Measurements from ENCODE around the gene SH3PXD2B.
"Not testable (repeated sequence)": the region's sequence is repeated elsewhere in the genome, so short reads cannot be mapped to it uniquely, and the experiment has no call there.

SH3PXD2B gene

DNA sequence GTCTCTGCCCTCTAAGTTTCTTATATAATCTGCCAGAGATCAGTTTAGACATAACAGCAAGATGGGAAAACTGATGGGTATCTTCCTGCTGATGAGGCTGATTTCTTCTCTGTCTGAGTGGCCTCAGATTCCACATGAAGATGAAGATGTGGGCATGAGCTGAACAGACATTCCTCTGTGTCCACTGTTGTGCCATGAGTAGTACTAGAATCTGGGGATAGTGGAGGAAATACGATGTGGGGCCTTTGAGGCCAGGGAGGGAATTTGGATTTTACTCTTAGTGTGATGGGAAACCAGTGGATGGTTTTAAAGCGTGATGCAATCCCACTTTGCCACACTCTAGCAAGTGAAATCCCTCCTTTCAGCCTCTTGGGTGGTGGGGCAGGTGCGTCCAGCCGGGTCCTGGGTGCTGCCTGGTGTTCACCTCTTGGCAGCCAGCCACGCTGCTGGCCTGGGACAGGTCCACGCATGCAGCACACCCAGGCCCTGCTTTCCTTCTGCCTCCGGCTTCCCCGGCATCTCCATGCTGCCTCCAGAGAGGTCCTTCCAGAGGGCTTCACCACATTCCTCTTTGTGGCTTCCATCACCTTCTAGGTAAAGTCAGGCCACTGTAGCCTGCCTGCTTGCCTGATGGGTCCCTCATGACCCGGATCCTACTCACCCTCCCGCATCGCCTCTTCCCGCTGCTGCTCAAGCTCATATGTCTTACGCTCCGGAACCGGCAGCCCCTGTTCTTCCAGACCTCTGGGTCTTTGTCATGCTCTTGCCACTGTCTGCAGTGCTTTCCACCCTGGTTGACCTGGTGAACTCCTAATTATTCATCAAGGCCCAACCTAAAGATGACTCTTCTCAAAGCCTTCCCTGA, 28.1 kb upstream of the SH3PXD2B start:
- no peak overlapping the region for H3K27ac ChIP-seq (ENCODE audit: low read depth, low read length)
- H3K4me3 ChIP-seq (ENCODE audit: low read length), result no peak overlapping the region
- WGBS, result 94% methylated on average over 15 of the region's 15 CpGs
- H3K36me3 ChIP-seq (ENCODE audit: insufficient read depth, low read length), result no peaks in the 10 kb centered on the region
- no peaks in the 10 kb centered on the region for H3K9me3 ChIP-seq (ENCODE audit: insufficient read depth, low read depth, low read length)
- H3K9ac ChIP-seq (ENCODE audit: low read depth, low read length), result no peak overlapping the region
- H3K27me3 ChIP-seq (ENCODE audit: insufficient read depth, low read length), result no peaks in the 10 kb centered on the region
- H3K4me1 ChIP-seq (ENCODE audit: insufficient read depth, low read length), result no peaks in the 10 kb centered on the region

DNA sequence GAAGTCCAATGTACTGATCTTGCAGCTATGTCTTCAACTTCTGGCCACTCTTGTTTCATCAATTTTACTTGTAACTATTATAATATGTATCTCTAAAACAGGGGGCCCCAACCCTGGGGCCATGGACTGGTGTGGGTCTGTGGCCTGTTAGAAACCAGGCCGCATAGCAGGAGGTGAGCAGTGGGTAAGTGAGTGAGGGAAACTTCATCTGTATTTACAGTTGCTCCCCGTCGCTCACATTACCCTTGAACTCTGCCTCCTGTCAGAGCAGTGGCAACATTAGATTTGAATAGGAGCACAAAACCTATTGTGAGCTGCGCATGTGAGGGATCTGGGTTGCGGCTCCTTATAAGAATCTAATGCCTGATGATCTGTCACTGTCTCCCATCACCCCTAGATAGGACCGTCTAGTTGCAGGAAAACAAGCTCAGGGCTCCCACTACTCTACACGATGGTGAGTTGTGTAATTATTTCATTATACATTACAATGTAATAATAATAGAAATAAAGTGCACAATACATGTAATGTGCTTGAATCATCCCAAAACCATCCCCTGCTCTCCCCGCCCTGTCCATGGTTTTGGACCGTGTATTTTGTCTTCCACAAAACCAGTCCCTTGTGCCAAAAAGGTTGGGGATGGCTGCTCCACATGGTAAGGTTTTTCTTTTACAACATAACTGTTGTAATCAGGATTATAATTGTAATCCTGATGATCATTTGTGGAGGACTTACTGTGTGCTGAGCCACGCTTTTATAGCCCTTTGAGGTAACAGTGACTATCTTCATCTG, 26.9 kb upstream of the SH3PXD2B start:
- Histone ChIP-seq H3K4me3 (ENCODE audit: low read length) (no peak overlapping the region), H3K27ac (ENCODE audit: low read depth, low read length) (no peak overlapping the region), H3K4me1 (ENCODE audit: insufficient read depth, low read length) (no peaks in the 10 kb centered on the region), H3K36me3 (ENCODE audit: insufficient read depth, low read length) (no peaks in the 10 kb centered on the region), H3K9ac (ENCODE audit: low read depth, low read length) (no peak overlapping the region), H3K9me3 (ENCODE audit: insufficient read depth, low read depth, low read length) (no peaks in the 10 kb centered on the region), H3K27me3 (ENCODE audit: insufficient read depth, low read length) (no peaks in the 10 kb centered on the region)
- 89% methylated on average over 8 of the region's 10 CpGs for WGBS

DNA sequence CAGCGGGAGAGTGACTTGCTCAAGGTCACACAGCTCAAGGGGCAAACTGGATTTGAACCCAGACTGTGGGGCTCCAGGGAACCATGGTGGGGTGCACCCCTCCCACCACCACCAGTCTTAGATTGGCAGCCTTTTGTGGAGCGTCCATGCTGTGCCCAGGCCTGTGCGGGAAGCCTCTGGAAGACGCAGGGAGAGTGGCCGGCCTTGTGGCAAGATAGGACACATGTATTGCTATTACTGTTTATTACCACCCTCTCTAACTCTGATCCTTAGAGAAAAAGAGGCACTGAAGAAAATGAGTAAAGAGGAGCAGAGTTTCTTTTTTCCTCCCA, 25.4 kb upstream of the SH3PXD2B start:
- H3K4me3 ChIP-seq (ENCODE audit: low read length), result no peak overlapping the region
- no peaks in the 10 kb centered on the region for H3K36me3 ChIP-seq (ENCODE audit: insufficient read depth, low read length)
- no peaks in the 10 kb centered on the region for H3K4me1 ChIP-seq (ENCODE audit: insufficient read depth, low read length)
- 97% methylated on average over 5 of the region's 5 CpGs for WGBS
- no peaks in the 10 kb centered on the region for H3K27me3 ChIP-seq (ENCODE audit: insufficient read depth, low read length)
- no peak overlapping the region for H3K27ac ChIP-seq (ENCODE audit: low read depth, low read length)
- H3K9me3 ChIP-seq (ENCODE audit: insufficient read depth, low read depth, low read length), result no peaks in the 10 kb centered on the region
- no peak overlapping the region for H3K9ac ChIP-seq (ENCODE audit: low read depth, low read length)

DNA sequence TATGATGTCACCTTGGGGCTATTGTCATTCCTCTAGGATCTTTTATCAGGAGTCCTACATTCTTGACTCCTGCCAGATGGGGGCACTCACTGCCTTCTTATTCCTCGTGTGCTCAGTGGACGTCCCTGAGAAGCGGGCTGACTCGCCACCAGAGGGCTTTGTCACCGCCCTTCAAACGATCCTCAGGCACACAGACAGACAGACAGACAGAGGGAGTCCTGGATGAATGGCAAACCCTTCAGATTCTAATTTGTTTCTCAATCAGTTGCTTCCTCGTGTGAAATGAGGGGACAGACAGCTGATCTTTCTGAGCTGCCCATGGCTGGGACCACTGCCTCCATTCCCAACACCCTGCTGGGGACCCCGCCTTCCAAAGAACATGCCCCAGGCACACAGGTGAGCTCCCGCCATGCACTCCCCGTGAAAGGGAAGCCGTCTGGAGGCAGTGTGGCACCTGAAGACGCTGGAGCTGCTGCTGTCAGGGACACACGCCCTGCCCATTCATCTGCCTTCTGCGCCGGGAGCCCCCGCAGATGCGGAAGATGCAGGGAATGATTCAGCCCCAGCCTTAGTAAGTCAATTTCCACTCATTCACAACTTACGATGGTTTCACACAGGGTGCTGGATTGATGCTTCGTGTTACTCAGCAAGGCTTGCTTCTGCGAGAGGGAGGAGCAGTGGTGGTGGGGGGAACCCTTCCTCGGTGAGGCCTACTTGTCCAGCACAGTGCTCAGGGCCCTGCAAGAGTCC, 24.9 kb upstream of the SH3PXD2B start:
- no peaks in the 10 kb centered on the region for H3K36me3 ChIP-seq (ENCODE audit: insufficient read depth, low read length)
- H3K9ac ChIP-seq (ENCODE audit: low read depth, low read length), result no peak overlapping the region
- WGBS, result 41% methylated on average over 21 of the region's 21 CpGs
- H3K9me3 ChIP-seq (ENCODE audit: insufficient read depth, low read depth, low read length), result no peaks in the 10 kb centered on the region
- H3K4me3 ChIP-seq (ENCODE audit: low read length), result no peak overlapping the region
- H3K4me1 ChIP-seq (ENCODE audit: insufficient read depth, low read length), result no peaks in the 10 kb centered on the region
- H3K27ac ChIP-seq (ENCODE audit: low read depth, low read length), result no peak overlapping the region
- no peaks in the 10 kb centered on the region for H3K27me3 ChIP-seq (ENCODE audit: insufficient read depth, low read length)

DNA sequence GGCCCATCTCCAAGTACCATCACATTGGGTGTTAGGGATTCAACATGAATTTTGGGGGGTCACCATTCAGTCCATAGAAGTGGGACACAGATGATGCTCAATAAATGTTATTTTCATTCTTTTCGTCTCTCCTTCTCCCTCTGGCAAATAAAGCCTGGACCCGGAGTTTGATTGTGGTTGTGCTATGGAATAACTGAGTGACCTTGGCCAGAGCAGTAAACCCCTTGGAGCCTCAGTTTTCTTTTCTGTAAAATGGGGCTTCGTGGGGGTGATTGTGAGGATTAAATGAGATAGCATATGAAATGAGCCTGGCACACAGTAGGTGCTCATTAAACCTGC, 24.3 kb upstream of the SH3PXD2B start:
- not testable (repeated sequence) for H3K27ac ChIP-seq (ENCODE audit: low read depth, low read length); H3K4me3 ChIP-seq (ENCODE audit: low read length); H3K9me3 ChIP-seq (ENCODE audit: insufficient read depth, low read depth, low read length); H3K9ac ChIP-seq (ENCODE audit: low read depth, low read length); H3K36me3 ChIP-seq (ENCODE audit: insufficient read depth, low read length); H3K27me3 ChIP-seq (ENCODE audit: insufficient read depth, low read length); H3K4me1 ChIP-seq (ENCODE audit: insufficient read depth, low read length)
- WGBS, result 100% methylated on average over 1 of the region's 3 CpGs

DNA sequence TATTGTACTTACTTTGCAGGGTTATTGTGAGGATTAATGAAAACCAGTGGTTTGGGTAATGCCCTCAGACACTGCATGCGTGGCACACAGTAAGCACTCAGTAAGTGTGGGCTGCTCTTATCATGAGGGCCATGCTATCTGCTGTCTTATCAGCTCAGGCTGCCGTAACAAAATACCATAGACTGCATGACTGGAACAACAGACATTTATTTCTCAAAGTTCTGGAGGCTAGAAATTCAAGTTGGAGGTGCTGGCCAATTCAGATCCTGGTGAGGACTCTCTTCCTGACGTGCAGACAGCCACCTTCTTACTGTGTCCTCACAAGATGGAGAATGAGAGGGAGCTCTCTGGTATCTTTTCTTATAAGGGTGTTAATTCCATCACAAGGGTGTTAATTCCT, 23.9 kb upstream of the SH3PXD2B start:
- 81% methylated on average over 3 of the region's 3 CpGs for WGBS
- H3K4me3 ChIP-seq (ENCODE audit: low read length), result no peak overlapping the region

DNA sequence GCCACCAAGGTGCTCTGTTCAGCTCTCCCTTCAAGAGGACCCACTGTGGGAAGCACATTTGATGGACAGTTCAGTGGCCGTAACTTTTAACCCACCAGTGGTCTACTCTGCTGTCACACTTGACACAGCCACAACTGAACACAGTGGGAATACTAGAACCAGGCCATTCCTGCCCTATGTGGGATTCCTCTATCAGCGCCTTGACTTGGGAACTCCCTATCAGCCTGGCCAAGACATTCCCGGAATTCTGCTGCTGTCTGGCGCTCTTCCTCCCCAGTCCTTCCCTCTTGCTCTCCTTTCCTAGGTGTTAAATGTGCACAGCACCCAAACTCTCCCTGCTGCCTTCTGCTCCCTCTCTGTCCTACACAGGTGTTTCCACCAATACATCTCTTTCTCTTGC, 23.1 kb upstream of the SH3PXD2B start:
- Histone ChIP-seq H3K27ac (ENCODE audit: low read depth, low read length) (no peak overlapping the region), H3K9ac (ENCODE audit: low read depth, low read length) (no peak overlapping the region), H3K9me3 (ENCODE audit: insufficient read depth, low read depth, low read length) (no peaks in the 10 kb centered on the region), H3K4me1 (ENCODE audit: insufficient read depth, low read length) (no peaks in the 10 kb centered on the region), H3K4me3 (ENCODE audit: low read length) (no peak overlapping the region), H3K27me3 (ENCODE audit: insufficient read depth, low read length) (no peaks in the 10 kb centered on the region), H3K36me3 (ENCODE audit: insufficient read depth, low read length) (no peaks in the 10 kb centered on the region)
- 82% methylated on average over 4 of the region's 4 CpGs for WGBS

More for the DNA sequence above, 23.9 kb upstream of the SH3PXD2B start:
- H3K9ac ChIP-seq (ENCODE audit: low read depth, low read length), result no peak overlapping the region
- no peaks in the 10 kb centered on the region for H3K4me1 ChIP-seq (ENCODE audit: insufficient read depth, low read length)
- H3K27me3 ChIP-seq (ENCODE audit: insufficient read depth, low read length), result no peaks in the 10 kb centered on the region
- H3K36me3 ChIP-seq (ENCODE audit: insufficient read depth, low read length), result no peaks in the 10 kb centered on the region
- H3K9me3 ChIP-seq (ENCODE audit: insufficient read depth, low read depth, low read length), result no peaks in the 10 kb centered on the region
- H3K27ac ChIP-seq (ENCODE audit: low read depth, low read length), result no peak overlapping the region

DNA sequence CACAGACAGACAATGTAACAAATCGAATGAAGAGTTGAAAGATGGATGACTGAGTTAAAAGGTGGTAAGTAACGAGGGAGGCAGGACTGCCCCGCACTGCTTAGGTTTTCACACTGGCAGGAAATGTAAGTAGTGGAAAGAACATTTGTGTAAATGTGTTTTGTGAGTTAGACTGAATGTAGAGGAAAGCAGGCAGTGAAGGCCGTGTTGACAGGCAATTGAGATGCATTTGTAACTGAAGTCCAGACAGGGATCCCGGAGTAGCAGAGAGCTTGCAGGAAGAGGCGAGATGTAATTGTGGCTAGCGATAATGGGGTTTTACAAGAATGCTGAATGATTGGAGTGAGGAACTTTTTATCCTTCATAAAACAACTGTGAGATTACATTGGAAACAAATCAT, 20.0 kb upstream of the SH3PXD2B start:
- H3K9me3 ChIP-seq (ENCODE audit: insufficient read depth, low read depth, low read length), result no peaks in the 10 kb centered on the region
- H3K36me3 ChIP-seq (ENCODE audit: insufficient read depth, low read length), result no peaks in the 10 kb centered on the region
- WGBS, result 86% methylated on average over 7 of the region's 7 CpGs

DNA sequence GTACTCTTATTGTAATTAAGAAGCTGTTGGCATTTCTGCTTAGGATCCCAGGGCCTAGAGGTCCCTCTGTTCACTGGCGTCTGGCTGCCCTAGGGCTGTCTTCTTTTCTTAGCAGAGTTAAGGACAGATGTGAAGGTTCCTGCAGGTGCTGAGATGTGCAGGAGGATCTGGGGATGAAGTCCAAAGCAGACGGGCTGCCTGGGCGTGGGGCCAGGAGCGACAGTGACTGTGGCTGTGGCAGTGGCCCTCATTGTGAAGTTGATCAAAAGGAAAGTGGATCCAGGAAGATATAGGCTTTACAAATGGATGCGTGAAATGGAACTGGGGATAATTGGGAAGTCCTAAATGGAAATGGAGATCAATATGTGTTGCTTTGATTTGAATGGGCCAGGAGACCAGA, 19.1 kb upstream of the SH3PXD2B start:
- no peaks in the 10 kb centered on the region for H3K9me3 ChIP-seq (ENCODE audit: insufficient read depth, low read depth, low read length)
- H3K4me1 ChIP-seq (ENCODE audit: insufficient read depth, low read length), result no peaks in the 10 kb centered on the region
- no peak overlapping the region for H3K9ac ChIP-seq (ENCODE audit: low read depth, low read length)
- no peaks in the 10 kb centered on the region for H3K36me3 ChIP-seq (ENCODE audit: insufficient read depth, low read length)
- no peak overlapping the region for H3K27ac ChIP-seq (ENCODE audit: low read depth, low read length)
- H3K27me3 ChIP-seq (ENCODE audit: insufficient read depth, low read length), result no peaks in the 10 kb centered on the region
- H3K4me3 ChIP-seq (ENCODE audit: low read length), result no peak overlapping the region
- 93% methylated on average over 5 of the region's 5 CpGs for WGBS

More for the DNA sequence above, 20.0 kb upstream of the SH3PXD2B start:
- Histone ChIP-seq H3K27ac (ENCODE audit: low read depth, low read length) (no peak overlapping the region), H3K4me1 (ENCODE audit: insufficient read depth, low read length) (no peaks in the 10 kb centered on the region), H3K27me3 (ENCODE audit: insufficient read depth, low read length) (no peaks in the 10 kb centered on the region), H3K4me3 (ENCODE audit: low read length) (no peak overlapping the region), H3K9ac (ENCODE audit: low read depth, low read length) (no peak overlapping the region)

DNA sequence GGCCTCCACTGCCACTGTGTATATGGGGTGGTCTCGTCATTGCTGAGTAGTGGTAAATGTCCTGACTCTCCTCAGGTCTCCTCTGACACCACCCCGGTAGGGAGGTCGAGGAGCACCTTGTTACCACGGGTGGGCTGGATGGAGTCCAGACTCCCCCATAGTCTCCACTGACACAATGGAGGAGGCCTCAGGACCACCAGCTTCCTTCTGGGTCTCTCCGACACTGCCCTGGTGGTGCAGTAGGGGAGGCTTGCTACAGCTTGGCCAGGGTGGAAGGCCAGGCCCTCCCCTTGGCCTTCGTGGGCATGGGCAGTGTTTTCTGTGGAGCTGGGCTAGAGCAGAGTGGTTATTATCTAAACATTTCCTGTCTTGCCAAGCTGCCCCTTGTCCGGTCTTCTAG, 15.4 kb upstream of the SH3PXD2B start:
- H3K9me3 ChIP-seq (ENCODE audit: insufficient read depth, low read depth, low read length), result no peaks in the 10 kb centered on the region
- no peaks in the 10 kb centered on the region for H3K4me1 ChIP-seq (ENCODE audit: insufficient read depth, low read length)
- 74% methylated on average over 7 of the region's 7 CpGs for WGBS
- no peak overlapping the region for H3K9ac ChIP-seq (ENCODE audit: low read depth, low read length)
- H3K36me3 ChIP-seq (ENCODE audit: insufficient read depth, low read length), result no peaks in the 10 kb centered on the region
- H3K27ac ChIP-seq (ENCODE audit: low read depth, low read length), result no peak overlapping the region
- H3K4me3 ChIP-seq (ENCODE audit: low read length), result no peak overlapping the region
- H3K27me3 ChIP-seq (ENCODE audit: insufficient read depth, low read length), result peaks cover 6% of the 10 kb centered on the region; the same call in 1 of the 2 replicates

DNA sequence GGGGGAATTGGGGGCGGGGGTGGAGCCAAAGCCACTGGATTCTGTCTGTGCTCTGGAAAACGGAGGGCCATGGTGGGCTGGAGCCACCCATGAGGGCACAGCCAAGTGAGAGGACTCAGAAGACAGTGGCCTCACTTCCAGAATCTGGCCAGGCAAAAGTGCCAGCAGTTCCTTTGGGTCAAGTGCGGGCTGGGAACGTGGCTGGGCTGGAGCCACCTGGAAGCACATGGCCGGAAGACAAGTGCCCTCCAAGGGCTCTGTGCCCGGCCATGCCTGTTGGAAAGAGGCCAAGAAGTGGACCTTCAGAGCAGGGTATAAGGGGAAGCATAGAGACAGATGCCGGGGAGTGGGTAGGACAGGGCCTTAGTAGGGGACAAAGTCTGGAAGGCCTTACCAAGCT, 11.7 kb upstream of the SH3PXD2B start:
- WGBS, result 93% methylated on average over 7 of the region's 7 CpGs
- no peak overlapping the region for H3K27ac ChIP-seq (ENCODE audit: low read depth, low read length)
- H3K9ac ChIP-seq (ENCODE audit: low read depth, low read length), result no peak overlapping the region
- peaks cover 10% of the 10 kb centered on the region; the same call in 1 of the 2 replicates for H3K27me3 ChIP-seq (ENCODE audit: insufficient read depth, low read length)
- H3K4me3 ChIP-seq (ENCODE audit: low read length), result no peak overlapping the region
- peaks cover 4% of the 10 kb centered on the region; the same call in 1 of the 2 replicates for H3K9me3 ChIP-seq (ENCODE audit: insufficient read depth, low read depth, low read length)
- H3K4me1 ChIP-seq (ENCODE audit: insufficient read depth, low read length), result no peaks in the 10 kb centered on the region
- H3K36me3 ChIP-seq (ENCODE audit: insufficient read depth, low read length), result no peaks in the 10 kb centered on the region
